ENCODE data around the gene GLCCI1.
"Not testable (repeated sequence)": the region's sequence is repeated elsewhere in the genome, so short reads cannot be mapped to it uniquely, and the experiment has no call there.

GLCCI1 gene

GRCh38 chr7:8094164-8095140 lies 125.9 kb downstream of the GLCCI1 start:
- DNase-seq (ENCODE audit: low spot score) = no peak

- not testable (repeated sequence) for DNase-seq (ENCODE audit: low spot score)
Observed at GRCh38 chr7:8101292-8101691, 132.7 kb downstream of the GLCCI1 start.

GRCh38 chr7:8103282-8103681 lies 134.7 kb downstream of the GLCCI1 start:
- DNase-seq (ENCODE audit: low spot score) = no peak

GRCh38 chr7:8105449-8106095 lies 137.0 kb downstream of the GLCCI1 start:
- DNase-seq (ENCODE audit: low spot score) = no peak

GRCh38 chr7:8109196-8110022 lies 140.8 kb downstream of the GLCCI1 start:
- DNase-seq (ENCODE audit: low spot score) = peak; percentile 45

GRCh38 chr7:8111282-8111960 lies 142.8 kb downstream of the GLCCI1 start:
- DNase-seq (ENCODE audit: low spot score) = no peak

GRCh38 chr7:8112685-8113084 lies 144.1 kb downstream of the GLCCI1 start:
- DNase-seq (ENCODE audit: low spot score) = no peak

- no peak for DNase-seq (ENCODE audit: low spot score)
Observed at GRCh38 chr7:8113184-8113583, 144.6 kb downstream of the GLCCI1 start.

GRCh38 chr7:8114175-8114574 lies 145.6 kb downstream of the GLCCI1 start:
- DNase-seq (ENCODE audit: low spot score) = no peak

- no peak for DNase-seq (ENCODE audit: low spot score)
Observed at GRCh38 chr7:8115547-8116402, 147.2 kb downstream of the GLCCI1 start.

GRCh38 chr7:8117195-8117594 lies 148.6 kb downstream of the GLCCI1 start:
- no peak for DNase-seq (ENCODE audit: low spot score)

GRCh38 chr7:8119262-8119661 lies 150.7 kb downstream of the GLCCI1 start:
- no peak for DNase-seq (ENCODE audit: low spot score)

GRCh38 chr7:8120390-8121058 lies 151.9 kb downstream of the GLCCI1 start:
- no peak for DNase-seq (ENCODE audit: low spot score)

GRCh38 chr7:8121243-8121642 lies 152.6 kb downstream of the GLCCI1 start:
- DNase-seq (ENCODE audit: low spot score) = no peak

GRCh38 chr7:8125680-8126444 lies 157.3 kb downstream of the GLCCI1 start:
- no peak for DNase-seq (ENCODE audit: low spot score)

- DNase-seq (ENCODE audit: low spot score) = no peak
Observed at GRCh38 chr7:8126601-8127167, 158.1 kb downstream of the GLCCI1 start.

GRCh38 chr7:8128449-8129317 lies 160.1 kb downstream of the GLCCI1 start:
- DNase-seq (ENCODE audit: low spot score) = no peak

- no peak for DNase-seq (ENCODE audit: low spot score)
Observed at GRCh38 chr7:8129318-8129659, 160.7 kb downstream of the GLCCI1 start.

Measured in AG08395 (cell line).